Activated T-helper 1 cell treated with Interleukin-2 at 50 U/mL for 16 hours (primary cell): Measurements from ENCODE around the gene OSMR.

Source experiments
- DNase-seq: peaks from one replicate; pipeline ENCODE4 v3.0.0-alpha.2; 2020; ENCODE audit warnings: low read depth

Gene OSMR

GRCh38 chr5:38845526-38846378 is at the start of gene OSMR:
TSS of gene OSMR (plus strand) at chr5:38846012. CDS start at chr5:38869045, 23,033 bp downstream.
- DNase-seq: no peak

- no peak for DNase-seq
Measured at GRCh38 chr5:38796742-38797108, 49.1 kb upstream of the OSMR start.

GRCh38 chr5:38797838-38798237 is 48.0 kb upstream of the OSMR start:
- DNase-seq: no peak

GRCh38 chr5:38799556-38800377 is 46.0 kb upstream of the OSMR start:
- DNase-seq: no peak

- no peak for DNase-seq
Measured at GRCh38 chr5:38800515-38800914, 45.3 kb upstream of the OSMR start.

- no peak for DNase-seq
Measured at GRCh38 chr5:38802125-38802524, 43.7 kb upstream of the OSMR start.

GRCh38 chr5:38803246-38803645 is 42.6 kb upstream of the OSMR start:
- no peak for DNase-seq

- DNase-seq: no peak
Measured at GRCh38 chr5:38806775-38807258, 39.0 kb upstream of the OSMR start.

- DNase-seq: no peak
Measured at GRCh38 chr5:38807570-38808483, 38.0 kb upstream of the OSMR start.

- no peak for DNase-seq
Measured at GRCh38 chr5:38808666-38809343, 37.0 kb upstream of the OSMR start.

- DNase-seq: no peak
Measured at GRCh38 chr5:38809388-38810359, 36.1 kb upstream of the OSMR start.

GRCh38 chr5:38814879-38815278 is 30.9 kb upstream of the OSMR start:
- no peak for DNase-seq

GRCh38 chr5:38816083-38817030 is 29.5 kb upstream of the OSMR start:
- no peak for DNase-seq

GRCh38 chr5:38821679-38822078 is 24.1 kb upstream of the OSMR start:
- no peak for DNase-seq

GRCh38 chr5:38823503-38823902 is 22.3 kb upstream of the OSMR start:
- DNase-seq: no peak

- DNase-seq: no peak
Measured at GRCh38 chr5:38824821-38825220, 21.0 kb upstream of the OSMR start.

- DNase-seq: no peak
Measured at GRCh38 chr5:38825494-38825893, 20.3 kb upstream of the OSMR start.

- DNase-seq: no peak
Measured at GRCh38 chr5:38827525-38827924, 18.3 kb upstream of the OSMR start.

- DNase-seq: no peak
Measured at GRCh38 chr5:38830521-38831051, 15.2 kb upstream of the OSMR start.
